Measurements from ENCODE around the gene RAP2B. TPM values are rescaled to one million over a fixed set of nuclear protein-coding genes. Genes with fewer than 3 reads are reported as not detected.
A peak's percentile ranks its signal among the peaks of the same experiment; 100 is the strongest.

The RAP2B gene
- polyA plus RNA-seq, 1 donor (not counting 4 experiments of a cell fraction or from before 2014, with no cell fraction given) = 20.1 TPM

DNA sequence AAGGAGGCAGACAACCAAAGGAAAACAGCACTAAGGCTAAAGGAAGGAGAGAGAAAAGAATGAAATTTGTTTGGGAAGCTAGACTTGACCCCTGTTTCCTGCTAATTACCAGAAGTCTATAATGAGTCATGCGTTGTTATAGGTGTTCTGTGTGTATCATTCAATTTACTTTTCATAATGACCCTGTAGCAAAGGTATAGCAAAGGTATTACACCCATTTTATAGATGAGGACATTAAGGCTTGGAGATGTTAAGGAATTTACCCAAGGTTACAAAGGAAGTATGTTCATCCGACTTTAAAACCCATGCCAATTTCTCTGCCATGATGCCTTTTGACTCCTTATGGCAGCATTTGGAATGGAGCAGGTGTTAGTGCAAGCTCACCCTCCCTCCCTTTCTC lies 54.9 kb downstream of the RAP2B start:
- Histone ChIP-seq H3K9me1 (ENCODE audit: control insufficient read depth, extremely low read depth, insufficient read depth, low read length) (no peaks in the 10 kb centered on the region), H3K79me2 (ENCODE audit: control insufficient read depth, insufficient read depth, low read length) (no peaks in the 10 kb centered on the region), H3K9me3 (ENCODE audit: control insufficient read depth, low read depth, low read length) (no peaks in the 10 kb centered on the region), H3K27ac (ENCODE audit: control insufficient read depth, insufficient read depth, low read length) (no peak overlapping the region), H3K4me3 (ENCODE audit: control insufficient read depth in 2 of 3, extremely low read depth in 1 of 3, insufficient read depth in 2 of 3, low read depth in 1 of 3, low read length in 3 of 3) (no peak overlapping the region), H3K4me2 (ENCODE audit: control insufficient read depth, extremely low read depth, insufficient read depth, low read depth, low read length) (no peak overlapping the region), H3K27me3 (ENCODE audit: control insufficient read depth, extremely low read depth, insufficient read depth, low read length) (no peaks in the 10 kb centered on the region), H2AFZ (ENCODE audit: control insufficient read depth, low read length) (no peak overlapping the region), H3K9ac (ENCODE audit: control insufficient read depth, extremely low read depth, insufficient read depth, low read length) (no peak overlapping the region), H3K36me3 (ENCODE audit: control insufficient read depth in 2 of 2, extremely low read depth in 1 of 2, insufficient read depth in 2 of 2, low read length in 2 of 2) (no peaks in the 10 kb centered on the region), H3K4me1 (ENCODE audit: control insufficient read depth, extremely low read depth, insufficient read depth, low read length) (peaks cover 7% of the 10 kb centered on the region), H4K20me1 (ENCODE audit: control insufficient read depth, extremely low read depth, insufficient read depth, low read length) (no peaks in the 10 kb centered on the region)
- no peak for FAIRE-seq
- dilution Hi-C loops (cut with MboI; ENCODE audit: extremely low pct_ligation_motif_present, low sequenced_read_pairs) = no loop called here
- TF ChIP-seq, protein P1, sequence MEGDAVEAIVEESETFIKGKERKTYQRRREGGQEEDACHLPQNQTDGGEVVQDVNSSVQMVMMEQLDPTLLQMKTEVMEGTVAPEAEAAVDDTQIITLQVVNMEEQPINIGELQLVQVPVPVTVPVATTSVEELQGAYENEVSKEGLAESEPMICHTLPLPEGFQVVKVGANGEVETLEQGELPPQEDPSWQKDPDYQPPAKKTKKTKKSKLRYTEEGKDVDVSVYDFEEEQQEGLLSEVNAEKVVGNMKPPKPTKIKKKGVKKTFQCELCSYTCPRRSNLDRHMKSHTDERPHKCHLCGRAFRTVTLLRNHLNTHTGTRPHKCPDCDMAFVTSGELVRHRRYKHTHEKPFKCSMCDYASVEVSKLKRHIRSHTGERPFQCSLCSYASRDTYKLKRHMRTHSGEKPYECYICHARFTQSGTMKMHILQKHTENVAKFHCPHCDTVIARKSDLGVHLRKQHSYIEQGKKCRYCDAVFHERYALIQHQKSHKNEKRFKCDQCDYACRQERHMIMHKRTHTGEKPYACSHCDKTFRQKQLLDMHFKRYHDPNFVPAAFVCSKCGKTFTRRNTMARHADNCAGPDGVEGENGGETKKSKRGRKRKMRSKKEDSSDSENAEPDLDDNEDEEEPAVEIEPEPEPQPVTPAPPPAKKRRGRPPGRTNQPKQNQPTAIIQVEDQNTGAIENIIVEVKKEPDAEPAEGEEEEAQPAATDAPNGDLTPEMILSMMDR (optimal IDR thresholded peaks at IDR 0.05 in 1 of 3, IDR thresholded peaks at IDR 0.05 in 1 of 3, conservative IDR thresholded peaks at IDR 0.05 in 1 of 3; ENCODE audit: extremely low read depth in 1 of 3, insufficient read depth in 2 of 3, low read length in 3 of 3) = no peak
- no peak for TF ChIP-seq EZH2 (IDR thresholded peaks at IDR 0.05; ENCODE audit: low read length)
- DNase-seq (ENCODE audit: low read depth, low spot score) = no peak

DNA sequence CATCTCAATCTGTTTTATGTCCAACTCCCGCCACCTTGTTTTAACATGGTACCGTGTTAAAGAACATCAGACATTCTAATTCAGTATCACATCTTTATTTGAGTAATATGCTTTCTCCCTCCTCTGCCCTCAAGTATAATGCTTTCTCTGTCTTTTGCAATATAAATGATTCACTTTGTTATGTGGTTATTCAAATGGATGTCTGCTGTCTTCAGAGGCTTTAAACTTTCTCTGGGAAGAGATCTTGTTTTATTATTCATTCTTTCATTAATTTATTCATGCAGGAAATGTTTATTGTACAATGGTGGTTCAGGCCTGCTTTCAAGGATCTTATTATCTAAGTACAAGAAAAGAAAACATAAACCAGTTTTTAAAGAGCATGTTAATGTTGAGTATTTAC lies 57.1 kb downstream of the RAP2B start:
- H3K27ac ChIP-seq (ENCODE audit: control insufficient read depth, insufficient read depth, low read length) = no peak overlapping the region
- no peaks in the 10 kb centered on the region for H3K9me1 ChIP-seq (ENCODE audit: control insufficient read depth, extremely low read depth, insufficient read depth, low read length)
- peak overlapping the region; percentile 11 for H2AFZ ChIP-seq (ENCODE audit: control insufficient read depth, low read length)
- no peaks in the 10 kb centered on the region for H3K27me3 ChIP-seq (ENCODE audit: control insufficient read depth, extremely low read depth, insufficient read depth, low read length)
- no peak overlapping the region for H3K4me3 ChIP-seq (ENCODE audit: control insufficient read depth in 2 of 3, extremely low read depth in 1 of 3, insufficient read depth in 2 of 3, low read depth in 1 of 3, low read length in 3 of 3)
- dilution Hi-C loops (cut with MboI; ENCODE audit: extremely low pct_ligation_motif_present, low sequenced_read_pairs) = no loop called here
- TF ChIP-seq EZH2 (IDR thresholded peaks at IDR 0.05; ENCODE audit: low read length) = no peak
- TF ChIP-seq, protein P1 (optimal IDR thresholded peaks at IDR 0.05 in 1 of 3, IDR thresholded peaks at IDR 0.05 in 1 of 3, conservative IDR thresholded peaks at IDR 0.05 in 1 of 3; ENCODE audit: extremely low read depth in 1 of 3, insufficient read depth in 2 of 3, low read length in 3 of 3) = no peak
- no peaks in the 10 kb centered on the region for H4K20me1 ChIP-seq (ENCODE audit: control insufficient read depth, extremely low read depth, insufficient read depth, low read length)
- no peaks in the 10 kb centered on the region for H3K79me2 ChIP-seq (ENCODE audit: control insufficient read depth, insufficient read depth, low read length)
- H3K4me1 ChIP-seq (ENCODE audit: control insufficient read depth, extremely low read depth, insufficient read depth, low read length) = peaks cover 12% of the 10 kb centered on the region
- H3K4me2 ChIP-seq (ENCODE audit: control insufficient read depth, extremely low read depth, insufficient read depth, low read depth, low read length) = no peak overlapping the region
- DNase-seq (ENCODE audit: low read depth, low spot score) (no peak), FAIRE-seq (no peak)
- no peak overlapping the region for H3K9ac ChIP-seq (ENCODE audit: control insufficient read depth, extremely low read depth, insufficient read depth, low read length)
- H3K9me3 ChIP-seq (ENCODE audit: control insufficient read depth, low read depth, low read length) = no peaks in the 10 kb centered on the region
- no peaks in the 10 kb centered on the region for H3K36me3 ChIP-seq (ENCODE audit: control insufficient read depth in 2 of 2, extremely low read depth in 1 of 2, insufficient read depth in 2 of 2, low read length in 2 of 2)

Measured in keratinocyte (primary cell).